Measurements from ENCODE around the gene GGA1.

GGA1 gene

DNA sequence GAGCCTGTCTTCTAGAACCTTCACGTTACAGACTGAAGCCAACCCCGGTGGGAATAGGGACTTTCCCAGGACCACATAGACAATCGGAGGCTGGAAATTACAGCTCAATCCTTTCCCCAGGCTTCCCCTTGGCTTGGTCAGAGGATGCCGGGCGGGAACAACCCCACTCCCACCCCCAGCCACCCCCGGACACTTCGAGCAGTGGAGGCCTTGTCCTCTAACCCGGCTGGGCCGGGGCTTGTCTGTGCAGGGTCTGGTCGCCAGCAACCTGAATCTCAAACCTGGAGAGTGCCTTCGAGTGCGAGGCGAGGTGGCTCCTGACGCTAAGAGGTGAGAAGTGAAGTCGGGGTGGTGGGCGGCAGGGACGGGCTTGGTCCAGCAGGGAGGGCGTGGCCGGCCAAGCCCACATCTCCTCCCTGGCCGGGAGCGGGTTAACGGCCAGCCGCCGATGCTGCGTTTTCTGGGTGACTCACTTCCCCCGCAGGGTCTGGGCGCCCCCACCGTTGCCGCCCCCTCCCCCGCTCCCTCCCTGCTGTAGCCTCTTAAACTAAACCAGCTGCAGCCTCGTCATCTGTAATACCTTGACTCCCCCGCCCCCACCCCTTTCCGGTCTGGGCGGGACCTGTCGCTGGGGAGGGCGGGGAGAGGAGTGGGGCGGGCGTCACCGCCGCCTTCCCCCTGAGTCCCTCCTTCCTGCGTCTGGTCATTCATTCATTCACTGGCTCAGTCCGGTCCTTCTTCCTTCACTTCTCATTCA, 68.3 kb downstream of the GGA1 start:
- peak; percentile 99 for DNase-seq

DNA sequence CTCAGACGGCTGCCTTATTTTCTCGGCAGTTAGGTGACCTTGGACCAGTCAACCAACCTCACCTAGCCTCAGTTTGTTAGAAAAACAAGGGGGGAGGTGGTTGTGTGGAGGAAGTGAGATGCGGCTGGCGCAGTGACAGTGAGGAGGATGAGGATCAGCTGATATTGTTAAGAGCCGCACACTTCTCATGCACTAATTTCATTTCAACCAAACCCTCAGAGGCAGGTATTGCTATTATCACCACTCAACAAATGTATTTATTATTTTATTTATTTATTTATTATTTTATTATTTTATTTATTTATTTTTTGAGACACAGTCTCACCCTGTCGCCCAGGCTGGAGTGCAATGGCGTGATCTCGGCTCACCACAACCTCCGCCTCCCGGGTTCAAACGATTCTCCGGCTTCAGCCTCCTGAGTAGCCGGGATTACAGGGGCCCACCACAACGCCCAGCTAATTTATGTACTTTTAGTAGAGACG, 68.9 kb downstream of the GGA1 start:
- no peak for DNase-seq

DNA sequence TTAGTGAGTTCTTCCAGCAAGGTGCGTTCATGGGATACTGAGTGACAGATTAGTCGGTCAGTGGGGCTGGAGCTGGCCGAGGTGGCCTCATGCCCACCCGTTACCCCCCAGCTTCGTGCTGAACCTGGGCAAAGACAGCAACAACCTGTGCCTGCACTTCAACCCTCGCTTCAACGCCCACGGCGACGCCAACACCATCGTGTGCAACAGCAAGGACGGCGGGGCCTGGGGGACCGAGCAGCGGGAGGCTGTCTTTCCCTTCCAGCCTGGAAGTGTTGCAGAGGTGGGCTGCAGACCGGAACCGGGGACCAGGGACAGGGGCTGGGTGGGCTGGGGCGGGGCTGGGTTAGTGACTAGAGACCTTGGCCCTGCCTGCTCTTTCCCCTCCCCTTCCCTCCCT, 69.7 kb downstream of the GGA1 start:
- no peak for DNase-seq

DNA sequence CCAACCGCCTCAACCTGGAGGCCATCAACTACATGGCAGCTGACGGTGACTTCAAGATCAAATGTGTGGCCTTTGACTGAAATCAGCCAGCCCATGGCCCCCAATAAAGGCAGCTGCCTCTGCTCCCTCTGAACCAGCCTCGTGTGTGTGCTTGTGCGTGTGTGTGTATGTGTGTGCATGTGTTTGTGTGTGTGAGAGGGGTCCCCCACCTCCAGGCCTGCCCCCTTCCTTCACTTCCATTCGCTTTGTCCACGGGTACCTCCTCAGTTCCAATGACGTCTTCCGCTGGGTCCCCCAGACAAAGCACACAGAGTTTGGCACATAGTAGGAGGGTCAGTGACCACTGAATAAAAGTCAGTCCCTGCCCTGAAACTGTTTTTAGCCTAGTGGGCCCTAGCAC, 71.0 kb downstream of the GGA1 start:
- no peak for DNase-seq

DNA sequence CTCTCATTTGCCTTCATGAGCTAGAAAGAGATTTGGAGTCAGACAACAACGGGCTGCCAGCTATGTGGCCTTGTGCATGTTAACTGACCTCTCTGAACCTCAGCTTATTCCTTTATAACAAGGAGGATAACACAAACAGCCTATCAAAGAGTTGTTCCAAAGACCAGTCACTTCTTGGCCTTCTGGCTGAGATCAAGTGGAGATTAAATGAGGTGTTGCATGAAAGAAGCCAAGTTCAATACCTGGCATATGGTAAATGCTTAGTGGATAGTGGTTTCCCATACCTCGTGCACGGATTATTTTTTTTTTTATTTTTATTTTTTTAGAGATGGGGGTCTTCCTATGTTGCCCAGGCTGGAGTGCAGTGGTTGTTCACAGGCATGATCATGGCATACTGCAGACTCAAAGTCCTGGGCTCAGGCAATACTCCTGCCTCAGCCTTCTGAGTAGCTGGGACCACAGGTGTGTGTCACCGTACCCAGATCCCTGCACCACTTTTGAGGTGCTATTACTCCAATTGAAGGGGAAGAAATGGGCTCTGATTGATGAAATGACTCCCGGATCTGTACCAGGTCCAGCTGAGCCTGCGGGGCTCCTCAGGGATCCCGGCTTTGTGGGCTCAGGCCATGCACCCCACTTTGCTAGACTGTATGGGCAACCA, 71.7 kb downstream of the GGA1 start:
- DNase-seq = peak; percentile 41

DNA sequence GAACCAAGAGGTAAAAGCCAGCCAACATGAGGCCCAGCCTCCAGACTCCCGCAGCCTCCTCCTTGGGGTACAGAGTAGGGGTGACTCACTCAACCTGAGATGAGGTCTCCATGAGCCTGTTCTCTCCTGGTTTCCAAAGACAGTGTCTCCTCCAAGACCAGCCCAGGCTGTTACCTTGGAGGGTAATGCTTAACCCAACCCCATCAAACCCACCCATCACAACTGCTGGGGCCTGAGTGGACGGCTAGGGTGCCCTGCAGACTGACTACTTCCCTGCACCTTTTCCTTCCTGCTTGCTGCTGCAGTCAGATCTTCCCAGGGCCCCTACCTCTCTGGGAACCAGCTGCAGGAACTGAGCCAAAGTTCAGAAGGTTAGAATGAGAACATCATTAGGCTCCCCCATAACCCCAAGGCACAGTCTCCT, 72.4 kb downstream of the GGA1 start:
- DNase-seq = peak; percentile 72

DNA sequence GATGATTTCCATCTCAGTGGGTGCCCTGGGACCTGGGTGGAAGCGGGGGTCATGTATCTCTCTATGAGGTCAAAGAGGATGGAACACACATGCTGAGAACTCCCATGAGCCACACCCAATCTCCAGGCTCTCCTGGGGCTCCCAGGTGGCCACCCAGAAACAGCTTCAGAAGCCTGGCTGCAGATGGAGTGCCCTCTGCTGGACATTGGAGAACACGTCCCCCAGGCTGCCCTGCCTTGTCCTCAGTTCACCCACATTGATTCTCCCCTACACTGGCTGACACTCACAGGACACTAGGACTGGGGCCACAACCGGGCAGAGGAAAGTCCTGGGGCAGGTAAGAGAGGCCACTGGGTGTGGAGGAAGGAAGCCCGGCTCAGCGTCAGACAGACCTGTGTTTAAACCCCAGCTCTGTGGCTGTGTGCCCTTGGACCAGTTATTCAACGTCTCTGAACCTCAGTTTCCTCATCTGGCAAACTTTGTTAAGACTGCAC, 73.0 kb downstream of the GGA1 start:
- DNase-seq = peak; percentile 76

Data from fibroblast of skin of right quadriceps (primary cell).